ENCODE measurements around the gene COQ10B. TPM values are rescaled to one million over a fixed set of nuclear protein-coding genes. Genes with fewer than 3 reads are reported as not detected.

COQ10B gene
- total and polyA plus RNA-seq, 2 donors (not counting 3 experiments of a cell fraction or from before 2014, with no cell fraction given): 2.4 to 15.1 TPM

GRCh38 chr2:197464175-197464574 is 10.8 kb downstream of the COQ10B start:
- DNase-seq (ENCODE audit: low read depth, low spot score): no peak
- TF ChIP-seq EZH2 (IDR thresholded peaks at IDR 0.05; ENCODE audit: borderline replicate concordance, low read depth, low read length, severe bottlenecking) (no peak), POLR2A (IDR thresholded peaks at IDR 0.05; ENCODE audit: low read depth, low read length) (no peak), MAX (IDR thresholded peaks at IDR 0.05; ENCODE audit: insufficient read depth, insufficient read length) (no peak)
- no peak overlapping the region for H3K4me3 ChIP-seq (replicated peaks in 1 of 3; ENCODE audit: insufficient read depth in 1 of 3, low read depth in 1 of 3, low read length in 3 of 3)
- intact Hi-C loops (cut with micrococcal nuclease): no loop called here
- no peaks in the 10 kb centered on the region for H3K4me1 ChIP-seq (ENCODE audit: control insufficient read depth, extremely low read depth, insufficient read depth, low read length)
- H3K9me1 ChIP-seq (replicated peaks; ENCODE audit: control insufficient read depth, extremely low read depth, insufficient read depth, low read length): no peaks in the 10 kb centered on the region
- H3K9ac ChIP-seq (replicated peaks; ENCODE audit: extremely low read depth, insufficient read depth, low read length): no peak overlapping the region
- no TSS peak for BruUV-seq (replicated peaks)
- no peak for FAIRE-seq
- dilution Hi-C loops (cut with MboI; ENCODE audit: extremely low pct_ligation_motif_present, low sequenced_read_pairs): no loop called here
- no peak overlapping the region for H3K4me2 ChIP-seq (ENCODE audit: insufficient read depth, low read length)
- no peaks in the 10 kb centered on the region for H4K20me1 ChIP-seq (replicated peaks; ENCODE audit: control insufficient read depth, extremely low read depth, insufficient read depth, low read length)
- ChIA-PET POLR2A (interaction anchor here (0.6 to 0.7 kb wide), 2 partner anchors 20 to 36 kb away, joined by 3 to 4 read pairs; partner anchors contain the start of gene HSPD1), CTCF (interaction anchor here (0.8 to 1.2 kb wide), 3 partner anchors 13 to 29 kb away, joined by 3 to 4 read pairs (median 3); partner anchors contain the start of gene SF3B1)
- H3K27ac ChIP-seq (ENCODE audit: insufficient read depth, low read depth, low read length): no peak overlapping the region
- peaks cover 10 to 11% of the 10 kb centered on the region in 2 experiments for H3K36me3 ChIP-seq (ENCODE audit: control insufficient read depth in 2 of 2, extremely low read depth in 1 of 2, insufficient read depth in 2 of 2, low read length in 2 of 2)
- no peak overlapping the region for H2AFZ ChIP-seq (ENCODE audit: low read depth, low read length)
- H3K27me3 ChIP-seq (ENCODE audit: control insufficient read depth in 2 of 2, insufficient read depth in 2 of 2, low read length in 2 of 2): no peaks in the 10 kb centered on the region
- H3K9me3 ChIP-seq (replicated peaks; ENCODE audit: control insufficient read depth, insufficient read depth, low read length): no peaks in the 10 kb centered on the region
- H3K79me2 ChIP-seq (ENCODE audit: control insufficient read depth, insufficient read depth, low read length): peaks cover 10% of the 10 kb centered on the region

DNA sequence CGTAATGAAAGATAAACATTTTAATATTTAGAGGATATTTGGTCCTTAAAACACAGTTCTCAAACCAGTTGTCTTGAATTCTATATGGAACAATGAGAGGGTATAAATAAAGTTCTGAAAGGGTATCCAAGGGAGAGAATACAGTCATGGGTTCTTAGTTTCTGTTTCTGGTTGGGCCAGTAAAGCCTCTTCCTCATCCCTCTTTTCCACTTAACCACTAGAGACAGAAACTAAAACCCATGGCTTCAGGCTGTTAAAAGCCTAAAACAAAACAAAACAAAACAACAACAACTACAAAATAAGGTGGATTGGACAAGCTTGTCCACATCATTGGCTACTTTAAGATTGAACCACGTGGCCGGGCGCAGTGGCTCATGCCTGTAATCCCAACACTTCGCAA is 18.8 kb downstream of the COQ10B start:
- no peaks in the 10 kb centered on the region for H3K9me1 ChIP-seq (replicated peaks; ENCODE audit: control insufficient read depth, extremely low read depth, insufficient read depth, low read length)
- BruUV-seq (replicated peaks): no TSS peak
- no peaks in the 10 kb centered on the region for H3K79me2 ChIP-seq (ENCODE audit: control insufficient read depth, insufficient read depth, low read length)
- intact Hi-C loops (cut with micrococcal nuclease) (loop anchor here (5.0 kb wide), 1 partner anchor 75 kb away; no protein-coding TSS in a partner anchor), dilution Hi-C loops (cut with MboI; ENCODE audit: extremely low pct_ligation_motif_present, low sequenced_read_pairs) (no loop called here)
- TF ChIP-seq POLR2AphosphoS5 (IDR thresholded peaks at IDR 0.05; ENCODE audit: insufficient read depth, low read depth, low read length) (no peak), FOS (IDR thresholded peaks at IDR 0.05; ENCODE audit: borderline replicate concordance, insufficient read depth, low read length) (no peak)
- H3K4me1 ChIP-seq (ENCODE audit: control insufficient read depth, extremely low read depth, insufficient read depth, low read length): no peaks in the 10 kb centered on the region
- FAIRE-seq (no peak), DNase-seq (ENCODE audit: low read depth, low spot score) (no peak)
- H3K9ac ChIP-seq (replicated peaks; ENCODE audit: extremely low read depth, insufficient read depth, low read length): no peak overlapping the region
- H3K9me3 ChIP-seq (replicated peaks; ENCODE audit: control insufficient read depth, insufficient read depth, low read length): no peaks in the 10 kb centered on the region
- H2AFZ ChIP-seq (ENCODE audit: low read depth, low read length): no peak overlapping the region
- no peak overlapping the region for H3K4me3 ChIP-seq (replicated peaks in 1 of 3; ENCODE audit: insufficient read depth in 1 of 3, low read depth in 1 of 3, low read length in 3 of 3)
- H3K27ac ChIP-seq (ENCODE audit: insufficient read depth, low read depth, low read length): no peak overlapping the region
- H3K4me2 ChIP-seq (ENCODE audit: insufficient read depth, low read length): no peak overlapping the region
- no peaks in the 10 kb centered on the region for H3K27me3 ChIP-seq (ENCODE audit: control insufficient read depth in 2 of 2, insufficient read depth in 2 of 2, low read length in 2 of 2)
- H4K20me1 ChIP-seq (replicated peaks; ENCODE audit: control insufficient read depth, extremely low read depth, insufficient read depth, low read length): no peaks in the 10 kb centered on the region
- CTCF ChIA-PET: no interaction called here
- peaks cover 1 to 19% of the 10 kb centered on the region in 2 experiments for H3K36me3 ChIP-seq (ENCODE audit: control insufficient read depth in 2 of 2, extremely low read depth in 1 of 2, insufficient read depth in 2 of 2, low read length in 2 of 2)
- POLR2A ChIA-PET: no interaction called here

All from endothelial cell of umbilical vein (primary cell).